GM19468 (cell line): ENCODE results near the gene RANBP3.

Experiments used
- ATAC-seq: cut with Tn5 transposase; IDR thresholded peaks from one replicate; pipeline ENCODE4 v1.9.1; 2021; ENCODE audit warnings: mild to moderate bottlenecking, moderate library complexity, moderate number of reproducible peaks; ENCODE audit not compliant: unreplicated experiment; ENCODE audit errors: extremely low read depth

RANBP3 gene

DNA sequence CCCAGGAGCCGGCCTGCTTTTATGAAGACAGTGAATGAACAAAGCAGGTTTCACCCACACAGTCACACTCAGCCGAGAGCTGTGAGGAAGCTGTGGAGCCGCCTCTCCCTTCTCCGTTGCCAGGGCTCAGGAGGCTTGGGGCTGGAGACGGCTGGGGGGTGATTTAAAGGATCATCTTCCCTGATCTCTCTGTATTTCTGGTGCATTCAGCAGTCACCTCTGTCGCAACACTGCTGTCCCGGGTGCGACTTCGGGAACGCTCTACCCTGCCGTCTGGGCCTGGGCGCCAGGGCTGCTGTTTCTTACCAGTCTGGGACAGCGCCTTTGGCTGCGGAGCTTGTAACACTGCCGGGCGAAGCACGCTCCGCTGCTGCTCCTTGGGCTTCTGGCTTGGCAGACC, 45.8 kb downstream of the RANBP3 start:
- ATAC-seq, result no peak

DNA sequence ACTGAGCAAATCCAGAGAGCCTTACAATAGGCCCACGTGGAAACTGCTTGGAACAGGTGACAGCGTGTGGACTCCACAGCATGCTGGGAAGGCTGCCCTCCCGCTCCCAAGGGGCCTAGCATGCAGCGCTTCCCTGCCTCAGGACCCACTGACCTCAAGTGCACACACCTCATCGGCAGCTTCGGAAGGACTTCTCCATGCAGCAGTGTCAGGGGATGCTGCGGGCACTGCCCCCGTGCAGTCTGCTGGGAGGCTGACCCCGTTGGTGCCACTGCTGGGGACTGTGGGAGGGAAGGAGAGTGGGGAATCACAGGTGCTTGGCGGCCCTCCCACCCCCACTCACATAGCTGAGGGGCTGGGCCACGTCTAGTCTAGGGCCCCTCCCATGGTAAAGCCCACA, 46.7 kb downstream of the RANBP3 start:
- ATAC-seq, result no peak

DNA sequence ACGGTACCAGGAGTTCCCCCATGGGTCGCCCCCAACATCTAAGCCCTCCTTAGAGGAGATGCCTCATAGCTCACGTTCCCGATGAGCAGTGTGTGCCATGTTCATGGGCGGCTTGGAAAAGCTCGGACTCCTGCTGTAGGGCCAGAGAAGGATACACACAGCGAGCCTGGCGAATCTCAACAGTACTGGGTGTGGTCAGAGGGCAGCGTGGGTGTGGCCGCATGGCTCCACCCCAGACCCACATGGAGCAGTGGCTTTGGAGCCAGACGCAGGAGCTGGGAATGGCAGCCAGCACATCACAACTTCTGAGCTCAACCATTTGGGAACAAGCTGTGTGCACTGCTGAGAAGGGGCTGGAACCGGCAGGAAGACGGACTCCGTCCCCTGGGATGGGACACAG, 48.3 kb downstream of the RANBP3 start:
- ATAC-seq, result no peak

DNA sequence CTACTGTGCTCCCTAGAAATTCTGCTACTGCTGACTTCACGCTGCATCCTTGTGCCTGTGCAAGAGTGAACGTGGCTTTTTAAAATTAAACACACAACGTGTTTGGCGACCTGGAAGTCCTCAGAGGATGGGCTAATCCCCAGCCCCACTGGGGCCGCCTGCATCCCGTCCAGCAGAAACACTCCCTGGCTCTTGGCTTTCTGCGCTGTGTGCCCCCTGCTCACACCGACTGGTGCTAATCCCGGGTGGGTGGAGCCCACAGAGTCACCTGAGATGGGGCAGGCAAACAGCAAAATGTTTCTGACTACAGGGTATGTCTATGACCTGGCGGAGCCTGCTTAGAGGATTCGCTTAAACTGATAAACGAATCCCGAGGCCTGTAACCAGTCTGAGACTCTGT, 48.8 kb downstream of the RANBP3 start:
- no peak for ATAC-seq

DNA sequence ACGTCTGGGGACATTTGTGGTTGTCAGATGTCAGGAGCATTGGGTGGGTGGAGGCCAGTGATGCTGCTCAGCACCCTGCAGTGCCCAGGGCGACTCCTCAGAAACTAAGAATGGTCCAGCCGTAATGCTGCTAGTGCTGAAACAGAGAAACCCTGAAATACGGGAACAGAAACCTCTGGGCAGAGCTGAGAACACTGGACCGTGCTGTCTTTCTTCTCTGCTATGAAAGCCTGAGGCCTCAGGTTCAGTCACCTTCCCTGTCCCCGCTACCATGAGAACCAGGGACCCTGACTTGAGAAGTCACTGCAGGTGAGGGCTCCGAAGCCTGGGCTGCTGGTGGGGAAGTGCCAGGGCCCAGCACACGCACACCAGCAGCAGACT, 50.5 kb downstream of the RANBP3 start:
- no peak for ATAC-seq

DNA sequence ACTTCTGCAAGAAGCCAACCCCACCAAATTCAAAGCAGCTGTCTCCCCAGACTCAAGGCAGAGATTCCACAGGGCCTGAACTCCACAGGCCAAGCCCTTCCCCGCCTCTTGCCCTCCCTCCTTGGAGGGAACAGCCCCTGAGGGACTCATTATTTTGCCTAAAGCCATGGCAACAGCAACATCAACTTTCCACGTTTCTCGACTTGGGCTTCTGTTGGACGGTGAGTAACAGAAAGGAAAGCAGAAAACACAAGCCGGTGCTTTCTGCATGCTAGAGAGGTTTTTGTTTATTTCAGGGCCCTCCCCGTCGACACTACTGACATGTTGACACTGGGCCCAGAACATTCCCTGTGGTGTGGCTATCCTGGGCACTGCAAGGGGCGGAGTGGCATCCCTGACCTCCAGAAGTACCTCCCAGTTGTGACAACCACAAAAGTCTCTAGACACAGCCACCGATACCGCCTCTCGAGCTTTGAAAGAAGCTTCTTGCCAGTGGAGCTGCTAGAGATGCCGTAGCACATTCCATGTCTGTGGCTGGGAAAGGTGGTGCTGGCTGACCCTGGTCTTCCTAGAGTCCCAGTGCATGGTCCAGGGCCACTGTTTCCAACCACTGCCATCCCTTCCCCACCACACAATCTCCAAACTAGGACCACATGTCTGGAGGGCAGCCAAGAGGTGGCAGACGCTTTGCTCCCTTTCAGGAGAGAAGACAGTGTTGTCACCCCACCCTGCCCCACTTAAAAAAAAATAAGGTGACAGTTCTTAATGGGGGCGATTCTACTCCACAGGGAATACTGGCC, 51.1 kb downstream of the RANBP3 start:
- ATAC-seq, result no peak

DNA sequence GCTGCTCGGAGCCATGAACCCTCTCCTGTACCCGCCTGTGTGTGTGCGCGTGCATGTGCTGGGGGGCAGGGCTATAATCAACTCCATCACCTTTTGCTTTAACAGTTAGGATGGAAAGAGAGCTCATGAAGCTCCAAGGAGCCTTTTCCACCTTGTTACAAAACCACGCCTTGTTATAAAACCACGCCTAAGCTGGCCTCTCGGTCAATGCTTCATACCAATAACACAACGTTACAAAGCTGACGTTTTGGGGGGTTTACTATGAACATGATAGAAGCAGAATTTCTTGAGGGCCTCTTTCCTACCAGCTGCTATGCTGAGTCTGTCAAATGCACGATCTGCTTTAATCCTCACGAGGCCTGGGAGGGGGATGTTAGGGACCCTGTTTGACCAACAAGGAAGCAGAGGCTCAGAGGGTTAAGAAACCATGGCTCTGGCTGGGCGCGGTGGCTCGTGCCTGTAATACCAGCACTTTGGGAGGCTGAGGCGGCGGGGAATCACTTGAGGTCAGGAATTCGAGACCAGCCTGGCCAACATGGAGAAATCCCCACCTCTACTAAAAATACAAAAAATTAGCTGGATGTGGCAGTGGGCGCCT, 52.0 kb downstream of the RANBP3 start:
- ATAC-seq, result no peak

DNA sequence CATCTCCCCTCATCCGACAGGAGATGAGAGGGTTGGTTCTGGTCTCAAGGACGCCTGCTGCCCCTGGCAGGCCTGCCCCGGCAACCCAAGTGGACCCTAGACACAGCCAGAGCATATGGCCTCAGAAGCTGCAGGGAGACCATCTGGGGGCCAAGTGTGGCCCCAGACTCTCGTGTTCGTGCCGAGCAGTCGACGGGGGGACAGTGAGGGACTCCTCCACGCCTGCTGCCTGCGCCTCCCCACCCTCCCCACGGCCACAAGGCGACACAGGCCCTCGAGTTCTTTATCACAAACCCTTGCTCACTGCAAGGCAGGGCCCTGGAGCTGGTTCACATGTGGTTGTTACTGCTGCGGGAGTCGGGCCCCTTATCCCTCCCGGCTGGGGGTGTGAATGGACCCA, 54.6 kb downstream of the RANBP3 start:
- no peak for ATAC-seq

DNA sequence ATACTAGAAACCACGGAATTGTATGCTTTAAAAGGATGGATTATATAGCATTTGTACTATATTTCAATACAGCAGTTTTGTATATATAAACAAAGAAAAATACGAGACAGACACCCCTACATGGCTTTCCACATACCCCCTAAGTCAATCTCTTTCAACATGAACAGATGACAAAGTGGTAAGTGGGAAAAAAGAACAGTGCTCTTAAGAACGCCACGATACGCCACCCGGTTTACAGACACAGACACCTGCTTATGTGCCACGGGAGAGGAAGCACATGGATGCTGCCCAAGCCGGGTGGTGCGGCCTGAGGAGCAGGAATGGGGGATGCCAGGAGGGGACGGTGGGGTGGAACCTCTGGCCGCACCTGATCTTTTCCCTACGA, 55.8 kb downstream of the RANBP3 start:
- no peak for ATAC-seq

DNA sequence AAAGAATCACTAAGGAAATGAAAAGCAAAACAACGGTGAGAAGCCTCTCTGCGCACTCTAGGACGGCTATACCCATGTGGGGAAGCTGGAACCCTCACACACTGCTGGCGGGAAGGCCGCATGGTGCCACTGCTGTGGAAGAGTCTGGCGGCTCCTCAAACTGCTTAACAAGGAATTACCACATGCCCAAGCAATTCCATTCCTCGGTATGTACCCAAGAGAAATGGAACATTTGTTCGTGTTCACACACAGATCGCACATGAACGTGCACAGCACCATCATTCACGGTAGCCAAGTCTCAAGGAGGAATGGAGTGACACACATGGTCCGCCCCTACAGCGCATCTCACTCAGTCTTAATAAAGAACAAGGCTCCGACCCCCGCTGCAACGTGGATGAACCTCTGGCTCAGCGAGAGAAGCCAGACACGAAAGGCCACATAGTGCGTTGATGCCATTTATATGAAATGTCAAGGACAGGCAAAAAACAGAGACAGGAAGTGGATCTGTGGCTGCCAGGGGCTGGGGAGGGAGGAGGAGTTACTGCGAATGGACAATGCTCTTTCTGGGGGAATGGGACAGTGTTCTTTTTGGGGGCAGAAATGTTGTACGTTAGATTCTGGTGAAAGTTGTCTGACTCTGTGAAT, 56.3 kb downstream of the RANBP3 start:
- ATAC-seq, result no peak

DNA sequence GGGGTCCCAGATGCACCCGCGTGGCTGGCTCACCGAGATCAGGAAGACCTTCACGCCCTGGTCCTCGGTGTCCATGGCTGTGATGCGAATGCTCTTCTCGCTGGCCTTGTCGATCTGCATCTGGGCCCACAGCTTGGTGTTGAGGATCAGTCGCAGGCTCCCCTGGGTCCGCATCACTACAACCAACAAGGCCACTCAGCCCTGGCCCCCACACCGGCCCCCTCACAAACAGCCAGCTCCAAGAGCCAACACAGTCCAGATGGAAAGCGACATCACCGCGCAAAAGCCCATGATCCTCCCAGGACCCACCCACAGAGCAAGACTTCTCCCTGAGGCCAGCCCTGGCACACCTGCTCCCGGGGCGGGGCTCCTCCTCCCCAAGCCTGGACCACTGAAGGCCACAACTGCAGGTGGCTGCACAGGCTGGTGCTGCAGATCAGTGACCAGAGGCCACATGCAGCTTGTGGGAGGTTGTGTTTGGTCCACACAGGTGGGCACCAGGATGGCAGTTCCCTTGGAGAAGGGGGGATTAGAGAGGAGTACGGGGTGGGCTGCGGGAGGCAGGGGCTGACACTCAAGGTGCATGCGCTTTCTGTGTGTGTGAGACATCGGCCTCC, 59.4 kb downstream of the RANBP3 start:
- no peak for ATAC-seq

DNA sequence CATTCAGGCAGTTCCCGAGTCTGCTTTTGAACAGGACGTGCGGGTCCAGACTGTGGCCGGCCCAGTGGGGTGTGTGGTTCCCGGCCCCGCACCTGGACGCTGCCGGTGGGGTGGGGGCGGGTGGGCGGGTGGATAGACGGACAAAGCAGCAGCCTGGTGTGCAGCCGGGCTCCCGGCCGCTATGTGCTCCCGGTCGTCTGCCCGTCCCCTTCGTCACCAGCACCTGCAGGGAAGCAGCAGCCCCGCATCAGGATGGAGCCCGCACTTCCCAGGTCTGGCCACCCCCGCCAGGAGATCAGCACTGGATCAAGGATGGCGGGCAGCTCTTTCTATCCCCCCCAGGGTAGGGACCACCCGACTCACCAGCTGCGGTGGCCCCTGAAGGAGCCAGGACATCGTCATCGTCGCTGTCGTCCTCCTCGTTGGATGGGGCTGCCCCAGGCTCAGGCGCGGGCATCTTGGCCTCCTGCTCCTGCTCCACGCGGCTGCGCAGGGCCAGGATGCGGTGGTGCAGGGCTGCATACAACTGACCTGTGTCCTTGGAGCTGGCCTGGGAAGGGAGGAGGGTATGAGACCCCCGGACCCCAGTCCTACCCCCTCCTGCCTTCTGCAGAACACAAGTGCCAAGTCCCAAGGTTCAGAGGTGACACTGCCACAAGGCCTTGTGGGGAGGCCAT, 60.4 kb downstream of the RANBP3 start:
- no peak for ATAC-seq

DNA sequence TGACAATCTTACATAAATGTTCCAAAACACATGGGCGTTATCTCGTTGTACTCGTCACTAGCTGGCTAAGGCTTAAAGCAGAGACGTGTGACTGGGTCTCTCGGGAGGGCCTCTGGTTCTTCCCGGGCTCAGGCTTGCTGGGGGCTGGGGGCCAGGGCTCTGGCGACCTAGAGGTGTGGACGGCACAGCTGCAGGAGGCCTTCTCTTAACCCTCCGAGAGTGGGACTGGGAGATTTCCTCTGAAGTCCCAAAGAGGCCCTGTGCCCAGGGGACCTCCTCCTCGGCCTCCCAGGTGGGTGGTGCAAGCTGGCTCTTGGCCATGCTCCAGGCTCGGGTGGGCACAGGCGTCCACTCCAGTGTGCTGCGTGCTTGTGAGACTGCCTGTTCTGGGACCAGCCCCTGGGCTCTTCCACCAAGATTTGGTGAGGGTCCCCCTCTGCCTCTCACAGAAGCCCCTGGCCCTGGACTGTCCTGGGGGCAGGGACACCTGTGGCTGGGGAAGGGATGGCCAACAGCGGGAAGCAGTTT, 61.7 kb downstream of the RANBP3 start:
- no peak for ATAC-seq

DNA sequence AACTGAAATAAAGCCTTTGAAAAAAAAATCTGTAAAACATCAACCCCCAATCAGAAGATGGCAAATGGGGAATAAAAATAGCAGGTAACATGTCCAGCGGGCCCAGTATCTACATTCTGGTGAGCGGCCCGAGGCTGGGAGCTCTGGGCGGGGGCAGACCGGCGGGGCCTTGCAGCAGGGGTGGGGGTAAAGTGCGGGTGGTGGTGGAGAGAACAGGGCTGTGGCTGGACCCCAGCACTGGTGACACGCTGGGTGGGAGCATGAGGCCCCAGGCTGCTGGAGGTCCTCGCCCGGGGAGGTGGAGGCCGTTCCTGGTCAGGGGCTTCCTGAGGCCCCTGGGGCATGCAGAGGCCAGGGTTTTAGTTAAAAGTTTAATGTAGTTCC, 62.2 kb downstream of the RANBP3 start:
- ATAC-seq, result no peak

DNA sequence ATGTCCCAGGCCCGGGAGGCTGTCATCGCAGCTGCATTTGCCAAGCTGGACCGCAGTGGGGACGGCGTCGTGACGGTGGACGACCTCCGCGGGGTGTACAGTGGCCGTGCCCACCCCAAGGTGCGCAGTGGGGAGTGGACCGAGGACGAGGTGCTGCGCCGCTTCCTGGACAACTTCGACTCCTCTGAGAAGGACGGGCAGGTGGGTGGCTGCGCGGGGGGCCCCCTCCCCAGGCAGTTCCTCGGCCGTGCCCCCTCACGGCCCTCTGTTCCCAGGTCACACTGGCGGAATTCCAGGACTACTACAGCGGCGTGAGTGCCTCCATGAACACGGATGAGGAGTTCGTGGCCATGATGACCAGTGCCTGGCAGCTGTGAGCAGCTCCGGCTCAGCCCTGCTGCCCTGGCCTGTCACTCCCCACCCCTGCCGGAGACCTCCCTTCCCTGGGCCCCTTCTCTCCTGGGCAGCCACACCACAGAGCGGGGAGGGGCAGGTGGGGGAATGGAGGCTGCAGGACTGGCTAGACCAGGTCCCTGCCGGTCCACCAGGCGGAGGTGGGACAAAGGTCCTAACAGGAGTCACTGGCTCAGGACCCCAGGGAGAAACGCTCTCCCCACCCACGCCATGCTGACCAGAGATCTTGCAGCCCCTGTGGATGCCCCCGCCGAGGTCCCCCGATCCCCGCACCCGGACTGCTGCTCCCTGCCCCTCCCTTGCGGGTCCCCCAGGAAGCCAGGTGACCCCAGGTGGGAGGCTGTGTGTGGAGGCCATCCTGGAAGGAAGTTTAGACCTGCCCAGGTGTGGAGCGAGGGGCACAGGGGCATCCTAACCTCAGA, 62.8 kb downstream of the RANBP3 start:
- ATAC-seq, result no peak

DNA sequence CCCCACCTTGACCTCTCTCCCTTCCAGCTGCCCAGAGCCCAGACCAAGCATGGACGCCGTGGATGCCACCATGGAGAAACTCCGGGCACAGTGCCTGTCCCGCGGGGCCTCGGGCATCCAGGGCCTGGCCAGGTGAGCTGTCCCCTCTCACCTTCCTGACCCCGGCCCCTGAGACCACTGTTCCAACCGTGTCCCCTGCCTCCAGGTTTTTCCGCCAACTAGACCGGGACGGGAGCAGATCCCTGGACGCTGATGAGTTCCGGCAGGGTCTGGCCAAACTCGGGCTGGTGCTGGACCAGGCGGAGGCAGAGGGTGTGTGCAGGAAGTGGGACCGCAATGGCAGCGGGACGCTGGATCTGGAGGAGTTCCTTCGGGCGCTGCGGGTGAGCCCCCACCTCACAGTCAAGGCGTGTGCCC, 63.6 kb downstream of the RANBP3 start:
- no peak for ATAC-seq

DNA sequence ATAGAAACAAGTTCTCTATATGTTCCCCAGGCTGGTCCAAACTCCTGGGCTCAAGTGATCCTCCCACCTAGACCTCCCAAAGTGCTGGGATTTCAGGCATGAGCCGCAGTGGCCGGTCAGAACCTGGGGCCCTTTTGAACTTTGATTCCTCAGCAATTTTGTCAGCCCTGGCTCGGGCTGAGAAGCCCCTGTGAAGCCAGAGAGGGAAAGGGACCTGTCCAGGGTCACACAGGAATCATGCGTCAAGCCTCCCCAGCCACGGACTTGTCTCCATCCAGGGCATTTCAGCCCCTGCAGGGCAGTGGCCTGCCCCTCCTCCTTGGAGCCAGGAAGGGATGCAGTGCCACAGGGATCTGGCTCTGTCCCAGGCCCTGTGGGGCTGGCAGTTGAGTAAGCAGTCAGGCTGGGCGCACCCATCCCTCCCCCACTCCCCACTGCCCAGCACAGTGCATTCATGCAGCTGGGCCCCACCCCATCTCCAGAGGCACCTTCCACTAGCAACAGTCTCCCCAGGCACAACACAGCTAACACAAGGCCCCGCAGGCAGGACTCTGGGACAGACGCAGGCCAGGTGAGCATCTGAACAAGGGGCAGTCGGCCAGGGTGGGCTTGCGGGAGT, 64.1 kb downstream of the RANBP3 start, which contains the start of gene CAPS:
Gene CAPS (plus strand): TSS at position 516 of the 619 bp plus-strand sequence. CDS start 153 bp downstream, outside the sequence.
- no peak for ATAC-seq

DNA sequence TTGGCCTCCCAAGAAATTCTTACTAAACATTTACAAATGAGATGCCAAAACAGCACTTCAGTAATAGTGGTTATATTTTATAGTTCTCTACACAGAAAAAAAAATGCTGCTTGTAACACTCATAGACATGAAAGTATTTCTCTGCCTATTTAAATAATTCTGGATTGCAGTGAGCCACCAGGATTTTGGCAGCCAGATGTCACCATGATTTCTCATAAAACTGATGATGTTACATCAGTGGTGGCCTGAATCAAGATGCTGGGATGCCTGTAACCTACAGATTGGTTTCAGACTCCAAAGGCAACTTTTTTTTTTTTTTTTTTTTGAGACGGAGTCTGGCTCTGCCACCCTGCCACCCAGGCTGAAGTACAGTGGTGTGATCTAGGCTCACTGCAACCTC, 66.6 kb downstream of the RANBP3 start:
- ATAC-seq, result no peak

DNA sequence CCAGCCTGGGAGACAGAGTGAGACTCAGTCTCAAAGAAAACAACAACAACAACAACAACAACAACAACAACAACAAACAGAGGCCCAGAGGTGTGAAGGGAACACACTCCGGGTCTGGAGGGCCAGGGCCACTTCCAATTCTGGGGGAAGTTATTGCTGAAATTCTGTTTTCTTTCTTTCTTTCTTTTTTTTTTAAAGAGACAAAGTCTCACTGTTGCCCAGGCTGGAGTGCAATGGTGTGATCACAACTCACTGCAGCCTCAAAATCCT, 67.4 kb downstream of the RANBP3 start:
- ATAC-seq, result no peak
